SK-N-SH treated with all-trans-retinoic acid at 6 μM for 48 hours (cell line): ENCODE measurements around the gene TRAPPC10.

Experiments
- ATAC-seq: fragments of 200-7000 bp; cut with Tn5 transposase; 3 replicates; pipeline ENCODE4 v1.9.1; 2020; ENCODE audit warnings: mild to moderate bottlenecking, moderate library complexity
- BACH2 ChIP-seq: fragments of 250-450 bp; sonication (Bioruptor Pico); IDR thresholded peaks from 2 replicates; pipeline ENCODE4 v1.9.0; 2021; ENCODE audit warnings: mild to moderate bottlenecking, borderline replicate concordance
- CSDC2 ChIP-seq: fragments of 250-450 bp; sonication (Bioruptor Pico); IDR thresholded peaks from 2 replicates; pipeline ENCODE4 v1.5.0; 2020; ENCODE audit warnings: mild to moderate bottlenecking, moderate library complexity
- ESRRG ChIP-seq: fragments of 250-450 bp; sonication (Bioruptor Pico); IDR thresholded peaks from 2 replicates; pipeline ENCODE4 v1.6.1; 2021; ENCODE audit warnings: mild to moderate bottlenecking
- ISL1 ChIP-seq: fragments of 250-450 bp; sonication (Bioruptor Pico); IDR thresholded peaks from 2 replicates; pipeline ENCODE4 v2.1.2; 2022; ENCODE audit warnings: mild to moderate bottlenecking, moderate library complexity
- OSR1 ChIP-seq: fragments of 250-450 bp; sonication (Bioruptor Pico); IDR thresholded peaks from 2 replicates; pipeline ENCODE4 v1.8.0; 2022; ENCODE audit warnings: moderate library complexity, mild to moderate bottlenecking, inconsistent platforms
- PATZ1 ChIP-seq: fragments of 250-450 bp; sonication (Bioruptor Pico); IDR thresholded peaks from 2 replicates; pipeline ENCODE4 v1.8.0; 2020; ENCODE audit warnings: mild to moderate bottlenecking, moderate library complexity, borderline replicate concordance
- PPARA ChIP-seq: fragments of 250-450 bp; sonication (Bioruptor Pico); IDR thresholded peaks from 2 replicates; pipeline ENCODE4 v1.5.0; 2020; ENCODE audit warnings: mild to moderate bottlenecking, borderline replicate concordance
- RARB ChIP-seq: fragments of 250-450 bp; sonication (Bioruptor Pico); IDR thresholded peaks from 2 replicates; pipeline ENCODE4 v1.8.0; 2021; ENCODE audit warnings: mild to moderate bottlenecking, moderate library complexity
- SNAI2 ChIP-seq: fragments of 250-450 bp; sonication (Bioruptor Pico); IDR thresholded peaks from 2 replicates; pipeline ENCODE4 v1.5.0; 2020; ENCODE audit warnings: mild to moderate bottlenecking, moderate library complexity
- TCF4 ChIP-seq: fragments of 250-450 bp; sonication (Bioruptor Pico); IDR thresholded peaks from 2 replicates; pipeline ENCODE4 v1.8.0; 2021; ENCODE audit warnings: mild to moderate bottlenecking, moderate library complexity, borderline replicate concordance
- TOX ChIP-seq: fragments of 250-450 bp; sonication (Bioruptor Pico); IDR thresholded peaks from 2 replicates; pipeline ENCODE4 v1.8.0; 2021; ENCODE audit warnings: mild to moderate bottlenecking, moderate library complexity, borderline replicate concordance
- ZC3H10 ChIP-seq: fragments of 250-450 bp; sonication (Bioruptor Pico); IDR thresholded peaks from 2 replicates; pipeline ENCODE4 v1.5.1; 2021; ENCODE audit warnings: mild to moderate bottlenecking, moderate library complexity
- ZFP3 ChIP-seq: fragments of 250-450 bp; sonication (Bioruptor Pico); IDR thresholded peaks from 2 replicates; pipeline ENCODE4 v1.5.0; 2020; ENCODE audit warnings: mild to moderate bottlenecking, moderate library complexity
- ZNF565 ChIP-seq: fragments of 450-650 bp; formaldehyde crosslinking; conservative IDR thresholded peaks from 2 replicates; pipeline ENCODE4 v1.5.0; 2020; ENCODE audit warnings: low read depth, mild to moderate bottlenecking, moderate library complexity
- ZNF70 ChIP-seq: fragments of 450-650 bp; formaldehyde crosslinking; IDR thresholded peaks from 2 replicates; pipeline ENCODE4 v1.5.0; 2020; ENCODE audit warnings: mild to moderate bottlenecking, moderate library complexity
- ZNF8 ChIP-seq: fragments of 450-650 bp; formaldehyde crosslinking; IDR thresholded peaks from 2 replicates; pipeline ENCODE4 v1.5.0; 2020; ENCODE audit warnings: mild to moderate bottlenecking, moderate library complexity
- TF ChIP-seq, protein P1 (sequence below): fragments of 250-450 bp; sonication (Bioruptor Pico); IDR thresholded peaks from 2 replicates; pipeline ENCODE4 v1.5.0; 2020; ENCODE audit warnings: mild to moderate bottlenecking, moderate library complexity
- TF ChIP-seq, protein P2 (sequence below): fragments of 250-450 bp; sonication (Bioruptor Pico); IDR thresholded peaks from 2 replicates; pipeline ENCODE4 v1.5.1; 2021; ENCODE audit warnings: mild to moderate bottlenecking, moderate library complexity

Gene TRAPPC10

GRCh38 chr21:43979654-43980053, 32.5 kb upstream of the TRAPPC10 start:
- ATAC-seq: no peak
- TF ChIP-seq SNAI2 (no peak), PPARA (CRISPR knock-in tag) (no peak), ZFP3 (no peak), TOX (CRISPR knock-in tag) (no peak), TCF4 (CRISPR knock-in tag) (no peak)

DNA sequence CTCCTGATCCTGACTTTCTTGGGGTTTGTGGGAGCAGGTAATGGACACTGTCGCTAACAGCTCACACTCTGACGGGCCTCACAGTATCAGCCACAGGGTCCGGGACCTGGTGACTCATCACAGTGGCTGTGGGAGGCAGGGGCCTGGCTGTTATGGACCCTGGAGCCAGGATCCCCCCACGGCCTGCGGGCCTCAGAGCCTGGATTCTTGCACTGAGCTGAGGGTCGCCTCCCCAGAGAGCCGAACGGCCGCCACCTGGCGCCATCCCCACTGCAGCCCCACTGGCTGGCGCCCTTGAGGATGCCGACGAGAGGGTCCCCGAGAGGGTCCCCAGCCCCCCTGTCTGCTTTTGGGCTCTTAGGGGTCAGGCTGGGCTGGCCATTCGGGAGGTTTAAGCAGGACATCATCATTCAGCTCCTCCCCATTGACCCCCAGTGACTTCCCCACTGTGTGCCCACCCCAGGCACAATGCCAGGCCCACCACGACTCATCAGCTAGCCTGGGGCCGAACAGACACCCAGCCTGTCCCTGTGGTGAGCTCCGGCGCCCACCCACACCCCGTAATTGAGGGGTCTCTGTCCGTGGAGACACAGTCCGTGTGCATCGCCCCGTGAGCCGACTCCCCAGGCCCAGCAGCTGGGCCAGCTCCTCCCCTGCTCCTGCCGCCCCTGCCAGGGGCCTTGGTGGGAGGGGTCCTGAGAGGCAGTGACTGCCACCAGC, 30.8 kb upstream of the TRAPPC10 start:
- TF ChIP-seq CSDC2 (CRISPR knock-in tag): no peak
- no peak for TF ChIP-seq ZNF565
- no peak for TF ChIP-seq ESRRG (CRISPR knock-in tag)
- no peak for TF ChIP-seq RARB (CRISPR knock-in tag)
- TF ChIP-seq PATZ1: no peak
- TF ChIP-seq ZC3H10 (CRISPR knock-in tag): no peak
- no peak for TF ChIP-seq ISL1 (CRISPR knock-in tag)
- TF ChIP-seq, protein P1, sequence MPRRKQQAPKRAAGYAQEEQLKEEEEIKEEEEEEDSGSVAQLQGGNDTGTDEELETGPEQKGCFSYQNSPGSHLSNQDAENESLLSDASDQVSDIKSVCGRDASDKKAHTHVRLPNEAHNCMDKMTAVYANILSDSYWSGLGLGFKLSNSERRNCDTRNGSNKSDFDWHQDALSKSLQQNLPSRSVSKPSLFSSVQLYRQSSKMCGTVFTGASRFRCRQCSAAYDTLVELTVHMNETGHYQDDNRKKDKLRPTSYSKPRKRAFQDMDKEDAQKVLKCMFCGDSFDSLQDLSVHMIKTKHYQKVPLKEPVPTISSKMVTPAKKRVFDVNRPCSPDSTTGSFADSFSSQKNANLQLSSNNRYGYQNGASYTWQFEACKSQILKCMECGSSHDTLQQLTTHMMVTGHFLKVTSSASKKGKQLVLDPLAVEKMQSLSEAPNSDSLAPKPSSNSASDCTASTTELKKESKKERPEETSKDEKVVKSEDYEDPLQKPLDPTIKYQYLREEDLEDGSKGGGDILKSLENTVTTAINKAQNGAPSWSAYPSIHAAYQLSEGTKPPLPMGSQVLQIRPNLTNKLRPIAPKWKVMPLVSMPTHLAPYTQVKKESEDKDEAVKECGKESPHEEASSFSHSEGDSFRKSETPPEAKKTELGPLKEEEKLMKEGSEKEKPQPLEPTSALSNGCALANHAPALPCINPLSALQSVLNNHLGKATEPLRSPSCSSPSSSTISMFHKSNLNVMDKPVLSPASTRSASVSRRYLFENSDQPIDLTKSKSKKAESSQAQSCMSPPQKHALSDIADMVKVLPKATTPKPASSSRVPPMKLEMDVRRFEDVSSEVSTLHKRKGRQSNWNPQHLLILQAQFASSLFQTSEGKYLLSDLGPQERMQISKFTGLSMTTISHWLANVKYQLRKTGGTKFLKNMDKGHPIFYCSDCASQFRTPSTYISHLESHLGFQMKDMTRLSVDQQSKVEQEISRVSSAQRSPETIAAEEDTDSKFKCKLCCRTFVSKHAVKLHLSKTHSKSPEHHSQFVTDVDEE (CRISPR knock-in tag): no peak
- TF ChIP-seq OSR1 (CRISPR knock-in tag): no peak
- TF ChIP-seq, protein P2, sequence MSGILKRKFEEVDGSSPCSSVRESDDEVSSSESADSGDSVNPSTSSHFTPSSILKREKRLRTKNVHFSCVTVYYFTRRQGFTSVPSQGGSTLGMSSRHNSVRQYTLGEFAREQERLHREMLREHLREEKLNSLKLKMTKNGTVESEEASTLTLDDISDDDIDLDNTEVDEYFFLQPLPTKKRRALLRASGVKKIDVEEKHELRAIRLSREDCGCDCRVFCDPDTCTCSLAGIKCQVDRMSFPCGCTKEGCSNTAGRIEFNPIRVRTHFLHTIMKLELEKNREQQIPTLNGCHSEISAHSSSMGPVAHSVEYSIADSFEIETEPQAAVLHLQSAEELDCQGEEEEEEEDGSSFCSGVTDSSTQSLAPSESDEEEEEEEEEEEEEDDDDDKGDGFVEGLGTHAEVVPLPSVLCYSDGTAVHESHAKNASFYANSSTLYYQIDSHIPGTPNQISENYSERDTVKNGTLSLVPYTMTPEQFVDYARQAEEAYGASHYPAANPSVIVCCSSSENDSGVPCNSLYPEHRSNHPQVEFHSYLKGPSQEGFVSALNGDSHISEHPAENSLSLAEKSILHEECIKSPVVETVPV (CRISPR knock-in tag): no peak
- no peak for ATAC-seq

- TF ChIP-seq PATZ1: no peak
- no peak for TF ChIP-seq ESRRG (CRISPR knock-in tag)
- TF ChIP-seq PPARA (CRISPR knock-in tag): no peak
- no peak for TF ChIP-seq BACH2 (CRISPR knock-in tag)
- no peak for TF ChIP-seq ZNF8 (CRISPR knock-in tag)
- no peak for TF ChIP-seq ZNF70
- TF ChIP-seq OSR1 (CRISPR knock-in tag): no peak
- no peak for TF ChIP-seq ZC3H10 (CRISPR knock-in tag)
- TF ChIP-seq, protein P1 (CRISPR knock-in tag): no peak
- TF ChIP-seq ISL1 (CRISPR knock-in tag): no peak
- TF ChIP-seq CSDC2 (CRISPR knock-in tag): no peak
- ATAC-seq: no peak
Measured at GRCh38 chr21:43981871-43982210, 30.3 kb upstream of the TRAPPC10 start.
